Activated naive CD4-positive, alpha-beta T cell treated with anti-CD3 and anti-CD28 coated beads, Interleukin-2, amount 50 U/mL, for 24 hours (primary cell): Measurements from ENCODE around the gene NELFB.
"Not testable (repeated sequence)": the region's sequence is repeated elsewhere in the genome, so short reads cannot be mapped to it uniquely, and the experiment has no call there.

Source experiments
- H3K27ac Mint-ChIP-seq: one replicate; pipeline ENCODE4 v1.8.0; 2021; ENCODE audit warnings: mild to moderate bottlenecking, mixed read lengths
- H3K27me3 Mint-ChIP-seq: one replicate; pipeline ENCODE4 v1.8.0; 2021; ENCODE audit warnings: mixed read lengths
- H3K36me3 Mint-ChIP-seq: one replicate; pipeline ENCODE4 v1.8.0; 2021; ENCODE audit warnings: mixed read lengths
- H3K4me1 Mint-ChIP-seq: one replicate; pipeline ENCODE4 v1.8.0; 2021; ENCODE audit warnings: mixed read lengths
- H3K4me3 Mint-ChIP-seq: one replicate; pipeline ENCODE4 v1.8.0; 2021; ENCODE audit warnings: mild to moderate bottlenecking, mixed read lengths
- H3K9me3 Mint-ChIP-seq: one replicate; pipeline ENCODE4 v1.8.0; 2021; ENCODE audit warnings: mixed read lengths

The NELFB gene

GRCh38 chr9:137239541-137240200, 15.5 kb upstream of the NELFB start:
- peak overlapping the region; percentile 81 for H3K4me3 Mint-ChIP-seq
- not testable (repeated sequence) for H3K9me3 Mint-ChIP-seq, H3K36me3 Mint-ChIP-seq, H3K27ac Mint-ChIP-seq, H3K27me3 Mint-ChIP-seq
- peaks cover 16% of the 10 kb centered on the region for H3K4me1 Mint-ChIP-seq

DNA sequence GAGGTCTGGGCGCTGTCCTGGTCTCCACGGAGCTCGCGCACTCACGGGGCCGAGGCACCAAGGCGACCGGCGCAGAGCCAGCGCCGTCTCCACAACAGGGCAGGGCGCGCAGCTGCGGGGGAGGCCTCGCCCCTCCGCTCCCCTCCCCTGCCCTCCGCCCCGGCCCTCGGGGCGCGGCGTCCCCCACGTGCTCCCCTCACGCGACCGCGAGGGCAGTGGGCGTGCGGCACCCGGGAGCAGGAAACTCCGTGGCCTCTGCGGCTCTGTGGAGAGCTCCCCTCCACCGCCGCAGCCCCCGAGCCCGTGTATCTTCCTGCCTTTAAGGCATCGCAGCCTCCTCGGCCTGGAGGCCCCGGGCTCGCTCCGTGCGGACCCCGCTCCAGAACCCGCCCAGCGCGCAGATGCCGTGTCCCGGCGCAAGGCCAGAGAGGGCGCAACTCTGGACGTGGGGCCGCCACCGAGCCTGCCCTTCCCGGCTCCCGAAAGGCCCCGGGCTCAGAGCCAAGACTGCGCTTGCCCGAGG, 14.7 kb upstream of the NELFB start:
- no peaks in the 10 kb centered on the region for H3K27me3 Mint-ChIP-seq
- no peaks in the 10 kb centered on the region for H3K9me3 Mint-ChIP-seq
- peaks cover 16% of the 10 kb centered on the region for H3K4me1 Mint-ChIP-seq
- H3K36me3 Mint-ChIP-seq: peaks cover 9% of the 10 kb centered on the region
- H3K4me3 Mint-ChIP-seq: peak overlapping the region; percentile 81
- H3K27ac Mint-ChIP-seq: no peak overlapping the region

- Mint-ChIP-seq H3K4me1 (peaks cover 16% of the 10 kb centered on the region), H3K9me3 (no peaks in the 10 kb centered on the region), H3K4me3 (peak within 1 kb of the TSS; percentile 93), H3K27me3 (no peaks in the 10 kb centered on the region), H3K27ac (peak within 1 kb of the TSS; percentile 96), H3K36me3 (peaks cover 9% of the 10 kb centered on the region)
These were observed 14.2 kb upstream of the NELFB start, which contains the start of gene TUBB4B for GRCh38 chr9:137240841-137241489. Gene TUBB4B, plus strand, starts transcription at chr9:137241287. Its CDS starts 74 bp downstream, at chr9:137241361.

- Mint-ChIP-seq H3K27me3 (no peaks in the 10 kb centered on the region), H3K27ac (peak overlapping the region; percentile 72), H3K36me3 (peaks cover 9% of the 10 kb centered on the region), H3K9me3 (no peaks in the 10 kb centered on the region), H3K4me3 (peak overlapping the region; percentile 93), H3K4me1 (peaks cover 16% of the 10 kb centered on the region)
These were observed 13.4 kb upstream of the NELFB start for GRCh38 chr9:137241490-137242268.

GRCh38 chr9:137242269-137243203, 12.6 kb upstream of the NELFB start:
- H3K27me3 Mint-ChIP-seq: no peaks in the 10 kb centered on the region
- peak overlapping the region; percentile 68 for H3K27ac Mint-ChIP-seq
- peak overlapping the region; percentile 87 for H3K4me3 Mint-ChIP-seq
- H3K9me3 Mint-ChIP-seq: no peaks in the 10 kb centered on the region
- H3K4me1 Mint-ChIP-seq: peaks cover 13% of the 10 kb centered on the region
- H3K36me3 Mint-ChIP-seq: peaks cover 9% of the 10 kb centered on the region

- H3K27me3 Mint-ChIP-seq, H3K4me3 Mint-ChIP-seq, H3K36me3 Mint-ChIP-seq, H3K9me3 Mint-ChIP-seq, H3K27ac Mint-ChIP-seq: not testable (repeated sequence)
- peaks cover 13% of the 10 kb centered on the region for H3K4me1 Mint-ChIP-seq
These were observed 11.9 kb upstream of the NELFB start for GRCh38 chr9:137243266-137243625.

DNA sequence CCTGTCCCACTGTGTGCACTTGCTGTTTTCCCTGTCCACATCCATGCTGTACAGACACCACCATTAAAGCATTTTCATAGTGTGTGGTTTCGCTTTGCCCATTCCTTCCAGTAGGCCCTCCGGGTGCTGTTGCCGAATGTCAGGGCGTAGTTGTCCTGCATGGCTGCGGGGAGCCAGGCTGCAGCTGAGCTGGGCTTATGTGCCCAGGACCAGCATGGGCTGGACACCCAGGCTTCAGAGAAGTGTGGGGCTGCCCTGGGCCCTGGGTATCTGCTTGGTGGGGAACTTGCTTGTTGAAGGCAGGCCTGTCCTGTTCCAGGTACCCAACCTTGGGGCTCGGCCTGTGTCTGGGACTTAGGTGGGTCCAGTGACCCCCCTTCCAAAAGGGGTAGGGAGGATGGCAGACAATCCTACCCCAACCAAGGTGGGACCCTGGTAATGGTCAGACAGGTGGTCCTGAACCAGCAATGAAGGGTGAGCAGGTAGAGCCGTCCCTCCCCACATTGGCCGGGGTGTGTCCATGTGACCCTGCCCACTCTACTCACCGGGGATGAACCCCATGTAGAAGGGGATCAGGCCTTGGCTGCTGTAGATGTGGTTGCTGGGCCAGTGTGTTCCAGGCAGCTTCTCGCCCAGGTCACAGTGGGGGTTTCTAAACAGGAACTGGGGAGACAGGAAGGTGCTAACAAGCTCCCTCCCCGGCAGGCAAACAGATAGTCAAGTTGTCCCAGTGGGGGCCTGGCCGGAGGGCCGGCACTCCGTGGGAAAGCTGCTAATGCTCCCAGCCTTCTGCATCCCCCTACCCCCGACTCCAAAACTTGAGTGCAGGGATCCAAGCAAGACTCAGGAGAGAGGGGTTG, 11.3 kb upstream of the NELFB start:
- Mint-ChIP-seq H3K4me1 (peaks cover 11% of the 10 kb centered on the region), H3K27me3 (no peaks in the 10 kb centered on the region), H3K36me3 (peaks cover 9% of the 10 kb centered on the region), H3K27ac (no peak overlapping the region), H3K9me3 (no peaks in the 10 kb centered on the region), H3K4me3 (no peak overlapping the region)

- peaks cover 7% of the 10 kb centered on the region for H3K4me1 Mint-ChIP-seq
- H3K27me3 Mint-ChIP-seq: no peaks in the 10 kb centered on the region
- no peaks in the 10 kb centered on the region for H3K9me3 Mint-ChIP-seq
- H3K4me3 Mint-ChIP-seq: no peak overlapping the region
- H3K27ac Mint-ChIP-seq: no peak overlapping the region
- peaks cover 9% of the 10 kb centered on the region for H3K36me3 Mint-ChIP-seq
These were observed 10.4 kb upstream of the NELFB start for GRCh38 chr9:137244486-137245449.

DNA sequence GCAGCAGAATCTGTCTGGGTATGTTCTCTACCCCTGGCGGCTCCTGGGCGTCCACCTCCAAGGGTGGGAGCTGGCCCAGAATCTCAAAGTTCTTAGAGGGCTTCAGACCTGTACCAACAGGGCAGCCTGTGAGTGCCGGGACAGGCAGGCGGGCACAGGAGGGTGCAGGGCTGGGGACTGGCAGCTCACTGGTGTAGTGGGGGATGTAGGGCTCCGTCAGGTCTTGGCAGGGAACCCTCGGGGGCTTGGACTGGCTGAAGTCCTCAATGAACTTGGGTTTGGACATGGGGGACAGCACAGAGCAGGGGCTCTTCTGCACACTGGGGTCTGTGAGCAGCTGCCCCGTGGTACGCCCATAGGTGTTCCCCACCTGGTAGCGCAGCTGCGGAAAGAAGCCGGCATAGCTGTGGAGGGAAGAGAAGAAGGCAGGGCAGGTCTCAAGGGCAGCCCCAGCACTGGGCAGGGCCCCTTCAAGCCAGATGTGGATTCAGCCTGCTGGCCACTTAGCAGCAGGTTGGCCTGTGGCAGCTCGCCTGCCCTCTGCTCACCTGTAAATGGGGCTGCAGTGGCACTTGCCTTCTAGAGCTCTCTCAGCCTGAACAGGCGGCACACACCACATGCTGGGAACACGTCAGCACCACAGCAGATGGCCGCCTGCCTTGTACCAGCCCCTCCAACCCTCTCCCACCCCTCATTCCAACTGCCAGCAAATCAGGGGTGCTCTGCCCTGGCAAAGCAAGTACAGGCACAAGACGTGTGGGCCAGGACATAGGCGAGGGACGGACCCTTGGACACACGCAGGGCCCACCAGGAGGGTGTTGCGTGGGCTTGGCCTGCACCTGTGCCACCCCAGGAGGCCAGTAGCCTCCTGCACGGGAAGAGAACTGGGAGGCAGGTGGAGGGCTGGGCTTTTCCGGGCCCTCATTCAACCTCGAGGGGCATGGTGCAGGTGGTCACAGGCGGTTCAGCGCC, 9.4 kb upstream of the NELFB start:
- H3K27me3 Mint-ChIP-seq: no peaks in the 10 kb centered on the region
- H3K27ac Mint-ChIP-seq: peak overlapping the region; percentile 41
- peaks cover 9% of the 10 kb centered on the region for H3K36me3 Mint-ChIP-seq
- H3K9me3 Mint-ChIP-seq: no peaks in the 10 kb centered on the region
- H3K4me1 Mint-ChIP-seq: peaks cover 7% of the 10 kb centered on the region
- no peak overlapping the region for H3K4me3 Mint-ChIP-seq

DNA sequence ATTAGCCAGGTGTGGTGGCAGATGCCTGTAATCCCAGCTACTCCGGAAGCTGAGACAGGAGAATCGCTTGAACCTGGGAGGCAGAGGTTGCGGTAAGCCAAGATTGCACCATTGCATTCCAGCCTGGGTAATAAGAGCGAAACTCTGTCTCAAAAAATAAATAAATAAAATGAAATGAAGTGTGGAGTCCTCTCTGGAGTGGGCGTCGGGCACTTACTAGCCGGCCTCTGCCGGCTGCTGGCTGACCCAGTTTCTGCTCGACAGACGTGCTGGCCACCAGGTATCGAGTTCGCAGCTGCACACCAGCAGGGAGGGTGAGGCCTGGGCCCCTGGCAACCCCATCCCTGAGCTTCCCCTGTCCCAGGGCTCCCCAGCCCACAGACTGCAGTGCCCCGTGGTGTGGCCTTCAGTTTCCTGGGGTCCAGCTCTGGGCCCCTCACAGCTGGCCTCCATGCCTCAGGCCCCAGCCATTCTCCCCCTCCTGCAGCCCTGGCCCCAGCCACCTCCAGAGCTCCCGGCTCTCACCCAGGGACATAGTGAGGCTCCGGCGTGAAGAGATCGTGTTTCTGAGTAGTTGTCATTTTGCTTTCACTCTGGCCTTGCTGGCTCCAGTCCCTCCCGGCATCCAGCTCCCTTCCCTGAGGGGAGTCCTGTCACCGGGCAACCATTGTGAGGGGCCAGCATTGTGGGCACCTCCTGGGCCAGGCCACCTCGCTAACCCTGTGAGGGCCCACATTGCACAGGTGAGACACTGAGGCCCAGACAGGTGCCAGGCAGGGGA, 7.8 kb upstream of the NELFB start:
- peaks cover 7% of the 10 kb centered on the region for H3K36me3 Mint-ChIP-seq
- peaks cover 6% of the 10 kb centered on the region for H3K4me1 Mint-ChIP-seq
- H3K27ac Mint-ChIP-seq: no peak overlapping the region
- no peaks in the 10 kb centered on the region for H3K9me3 Mint-ChIP-seq
- H3K4me3 Mint-ChIP-seq: no peak overlapping the region
- H3K27me3 Mint-ChIP-seq: no peaks in the 10 kb centered on the region

DNA sequence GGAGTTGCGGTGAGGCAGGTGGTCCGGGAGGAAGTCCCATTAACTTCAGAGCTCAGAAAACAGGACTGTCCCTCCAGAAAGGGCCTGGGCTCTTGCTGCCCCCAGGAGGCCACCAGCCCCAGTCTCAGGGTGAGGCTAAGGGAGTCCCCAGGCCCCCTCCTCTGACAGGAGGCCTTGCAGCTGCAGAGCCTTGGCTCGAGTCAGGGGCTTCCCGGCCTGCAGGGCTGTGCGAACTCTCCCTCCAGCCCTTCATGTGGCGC, 7.3 kb upstream of the NELFB start:
- no peaks in the 10 kb centered on the region for H3K9me3 Mint-ChIP-seq
- H3K36me3 Mint-ChIP-seq: peaks cover 4% of the 10 kb centered on the region
- H3K27me3 Mint-ChIP-seq: no peaks in the 10 kb centered on the region

More for the DNA sequence above, 7.3 kb upstream of the NELFB start:
- H3K4me3 Mint-ChIP-seq: no peak overlapping the region
- H3K27ac Mint-ChIP-seq: no peak overlapping the region
- peaks cover under 1% of the 10 kb centered on the region for H3K4me1 Mint-ChIP-seq
